ENCODE measurements around the gene GALR2. TPM values are rescaled to one million over a fixed set of nuclear protein-coding genes. Genes with fewer than 3 reads are reported as not detected.

The GALR2 gene
- total RNA-seq, 1 experiment from 2014 or later = not detected

DNA sequence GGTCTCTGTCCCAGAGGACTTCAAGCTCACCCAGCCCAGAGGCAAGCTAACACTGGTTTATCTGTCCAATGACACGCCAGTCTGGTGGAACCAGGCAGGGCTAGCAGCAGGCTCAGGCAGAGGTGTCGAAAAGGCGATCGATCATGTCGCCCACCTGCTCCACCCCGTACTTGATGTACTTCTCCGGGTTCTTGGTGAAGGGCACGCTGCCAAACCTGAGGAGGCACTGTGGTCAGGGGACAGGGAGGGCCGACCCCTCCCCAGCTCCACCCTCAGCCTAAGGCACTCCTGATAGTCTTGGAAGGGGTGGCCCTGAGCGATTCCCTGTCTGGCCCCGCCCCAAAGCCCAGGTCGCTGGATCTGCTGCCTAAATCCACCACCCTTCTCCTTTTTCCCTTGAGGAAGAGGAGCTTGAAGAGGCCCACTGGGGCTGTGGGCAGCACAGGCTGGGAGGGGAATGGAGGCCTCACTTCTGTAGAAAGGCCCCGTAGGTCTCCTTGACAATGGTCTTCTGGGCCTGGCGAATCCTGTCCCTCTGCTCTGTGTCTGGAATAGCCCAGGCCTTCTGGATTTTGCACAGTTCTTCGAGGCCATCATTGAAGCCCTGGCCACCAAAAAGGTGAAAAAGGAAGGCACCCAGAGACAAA lies 9.1 kb downstream of the GALR2 start:
- no peak for DNase-seq (ENCODE audit: low spot score)
- intact Hi-C loops (cut with micrococcal nuclease; ENCODE audit: unreplicated experiment) = no loop called here
- no peaks in the 10 kb centered on the region for H3K4me1 ChIP-seq (ENCODE audit: insufficient read depth, low read length, poor library complexity, severe bottlenecking)
- ChIA-PET CTCF (interaction anchor here (0.6 kb wide), 1 partner anchor 235 kb away, joined by 4 read pairs; no protein-coding TSS in a partner anchor), POLR2A (ENCODE audit: low non-redundant PET) (interaction anchor here (0.6 kb wide), 2 partner anchors 12 to 43 kb away, joined by 3 read pairs; no protein-coding TSS in a partner anchor)
- H3K27ac ChIP-seq (ENCODE audit: low read depth, low read length, poor library complexity, severe bottlenecking) = no peak overlapping the region
- no TSS peak for BruUV-seq (replicated peaks)
- peaks cover 17% of the 10 kb centered on the region for H3K27me3 ChIP-seq (replicated peaks; ENCODE audit: insufficient read depth, low read depth, low read length, poor library complexity)
- peaks cover 36% of the 10 kb centered on the region for H3K36me3 ChIP-seq (ENCODE audit: insufficient read depth, low read length, poor library complexity, severe bottlenecking)
- no peak overlapping the region for H3K4me3 ChIP-seq (ENCODE audit: low read depth, low read length, poor library complexity, severe bottlenecking)
- TF ChIP-seq EZH2 (IDR thresholded peaks at IDR 0.05; ENCODE audit: borderline replicate concordance, low read depth, low read length, poor library complexity, severe bottlenecking) = no peak
- TF ChIP-seq, protein P1, sequence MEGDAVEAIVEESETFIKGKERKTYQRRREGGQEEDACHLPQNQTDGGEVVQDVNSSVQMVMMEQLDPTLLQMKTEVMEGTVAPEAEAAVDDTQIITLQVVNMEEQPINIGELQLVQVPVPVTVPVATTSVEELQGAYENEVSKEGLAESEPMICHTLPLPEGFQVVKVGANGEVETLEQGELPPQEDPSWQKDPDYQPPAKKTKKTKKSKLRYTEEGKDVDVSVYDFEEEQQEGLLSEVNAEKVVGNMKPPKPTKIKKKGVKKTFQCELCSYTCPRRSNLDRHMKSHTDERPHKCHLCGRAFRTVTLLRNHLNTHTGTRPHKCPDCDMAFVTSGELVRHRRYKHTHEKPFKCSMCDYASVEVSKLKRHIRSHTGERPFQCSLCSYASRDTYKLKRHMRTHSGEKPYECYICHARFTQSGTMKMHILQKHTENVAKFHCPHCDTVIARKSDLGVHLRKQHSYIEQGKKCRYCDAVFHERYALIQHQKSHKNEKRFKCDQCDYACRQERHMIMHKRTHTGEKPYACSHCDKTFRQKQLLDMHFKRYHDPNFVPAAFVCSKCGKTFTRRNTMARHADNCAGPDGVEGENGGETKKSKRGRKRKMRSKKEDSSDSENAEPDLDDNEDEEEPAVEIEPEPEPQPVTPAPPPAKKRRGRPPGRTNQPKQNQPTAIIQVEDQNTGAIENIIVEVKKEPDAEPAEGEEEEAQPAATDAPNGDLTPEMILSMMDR (conservative IDR thresholded peaks at IDR 0.05; ENCODE audit: low read depth, low read length) = no peak
- no peaks in the 10 kb centered on the region for H3K9me3 ChIP-seq (ENCODE audit: low read depth, low read length, poor library complexity, severe bottlenecking)

DNA sequence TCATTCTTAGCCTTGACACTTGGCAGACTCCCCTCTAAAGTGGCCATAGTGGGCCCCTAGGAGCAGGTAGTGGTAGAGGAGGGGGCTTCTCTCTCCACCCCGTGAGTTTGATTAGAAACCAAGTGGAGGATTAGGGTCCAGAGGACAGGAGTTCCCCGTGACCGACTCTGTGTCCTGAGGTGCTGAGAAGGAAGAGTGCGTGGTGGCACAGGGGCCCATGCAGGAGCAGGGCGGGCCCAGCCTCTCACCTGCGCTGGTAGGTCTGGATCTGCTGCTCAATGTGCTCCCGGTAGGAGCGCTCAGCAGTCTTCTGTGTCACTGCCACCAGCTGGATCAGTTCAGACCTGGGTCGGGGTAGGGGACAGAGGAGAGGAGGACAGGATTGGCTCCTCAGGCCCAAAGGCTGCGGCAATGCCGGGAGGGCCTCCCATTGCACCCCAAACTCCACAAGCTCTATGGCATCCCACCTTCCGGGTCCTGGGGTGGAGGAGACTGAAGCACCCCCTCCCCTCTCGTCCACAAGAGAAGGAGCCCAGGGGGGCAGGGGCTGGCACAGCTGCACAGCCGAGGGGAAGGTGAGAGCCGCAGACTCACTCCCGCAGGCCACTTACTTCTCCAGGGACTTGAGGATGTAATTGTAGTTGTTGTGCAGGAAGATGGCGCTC lies 10.6 kb downstream of the GALR2 start:
- ChIA-PET POLR2A (ENCODE audit: low non-redundant PET) (no interaction called here), CTCF (no interaction called here)
- BruUV-seq (replicated peaks) = no TSS peak
- intact Hi-C loops (cut with micrococcal nuclease; ENCODE audit: unreplicated experiment) = no loop called here
- Histone ChIP-seq H3K27me3 (replicated peaks; ENCODE audit: insufficient read depth, low read depth, low read length, poor library complexity) (peaks cover 1% of the 10 kb centered on the region), H3K9me3 (ENCODE audit: low read depth, low read length, poor library complexity, severe bottlenecking) (no peaks in the 10 kb centered on the region), H3K4me3 (ENCODE audit: low read depth, low read length, poor library complexity, severe bottlenecking) (no peak overlapping the region), H3K36me3 (ENCODE audit: insufficient read depth, low read length, poor library complexity, severe bottlenecking) (peaks cover 42% of the 10 kb centered on the region), H3K4me1 (ENCODE audit: insufficient read depth, low read length, poor library complexity, severe bottlenecking) (no peaks in the 10 kb centered on the region), H3K27ac (ENCODE audit: low read depth, low read length, poor library complexity, severe bottlenecking) (no peak overlapping the region)
- no peak for TF ChIP-seq EZH2 (IDR thresholded peaks at IDR 0.05; ENCODE audit: borderline replicate concordance, low read depth, low read length, poor library complexity, severe bottlenecking)
- TF ChIP-seq, protein P1 (conservative IDR thresholded peaks at IDR 0.05; ENCODE audit: low read depth, low read length) = no peak
- no peak for DNase-seq (ENCODE audit: low spot score)

DNA sequence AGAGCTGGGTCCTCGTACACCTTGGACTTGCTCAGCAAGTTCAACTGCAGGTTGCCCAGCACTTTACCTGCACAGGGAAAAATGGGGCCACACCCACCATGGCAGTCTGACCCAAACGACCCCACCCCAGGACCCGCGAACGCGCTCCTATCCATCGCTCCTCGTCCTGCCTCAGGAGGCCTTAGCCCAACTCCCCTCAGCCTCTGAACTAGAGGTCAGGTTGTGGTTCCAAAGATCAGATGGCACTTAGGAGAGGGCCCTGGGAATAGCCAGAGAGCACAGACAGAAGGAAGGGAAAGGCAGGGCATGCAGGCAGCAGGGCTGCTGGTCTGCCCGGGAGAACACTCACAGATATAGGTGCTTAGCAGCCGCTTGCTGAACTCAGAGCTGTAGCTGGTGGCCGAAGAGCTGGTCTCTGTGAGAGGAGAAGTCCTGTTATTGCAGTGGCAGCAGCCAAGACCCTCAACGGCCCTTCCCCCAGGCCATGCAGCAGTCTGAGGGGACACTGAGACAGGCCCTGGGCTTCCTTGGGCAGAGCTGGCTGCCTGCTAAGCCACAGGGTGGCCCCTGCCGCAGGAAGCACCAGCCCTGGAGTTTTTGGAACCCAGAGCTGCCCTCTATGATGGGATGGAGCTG lies 11.3 kb downstream of the GALR2 start:
- peaks cover 42% of the 10 kb centered on the region for H3K36me3 ChIP-seq (ENCODE audit: insufficient read depth, low read length, poor library complexity, severe bottlenecking)
- H3K4me3 ChIP-seq (ENCODE audit: low read depth, low read length, poor library complexity, severe bottlenecking) = no peak overlapping the region
- BruUV-seq (replicated peaks) = no TSS peak
- no peaks in the 10 kb centered on the region for H3K27me3 ChIP-seq (replicated peaks; ENCODE audit: insufficient read depth, low read depth, low read length, poor library complexity)
- CTCF ChIA-PET = no interaction called here
- no peak overlapping the region for H3K27ac ChIP-seq (ENCODE audit: low read depth, low read length, poor library complexity, severe bottlenecking)
- H3K9me3 ChIP-seq (ENCODE audit: low read depth, low read length, poor library complexity, severe bottlenecking) = no peaks in the 10 kb centered on the region
- no peaks in the 10 kb centered on the region for H3K4me1 ChIP-seq (ENCODE audit: insufficient read depth, low read length, poor library complexity, severe bottlenecking)
- no peak for DNase-seq (ENCODE audit: low spot score)
- POLR2A ChIA-PET (ENCODE audit: low non-redundant PET) = no interaction called here
- TF ChIP-seq EZH2 (IDR thresholded peaks at IDR 0.05; ENCODE audit: borderline replicate concordance, low read depth, low read length, poor library complexity, severe bottlenecking) = no peak
- TF ChIP-seq, protein P1 (conservative IDR thresholded peaks at IDR 0.05; ENCODE audit: low read depth, low read length) = no peak
- intact Hi-C loops (cut with micrococcal nuclease; ENCODE audit: unreplicated experiment) = no loop called here
